Gastrocnemius medialis (tissue), 4 donors: ENCODE results near the gene LRRC71. TPM values are rescaled to one million over a fixed set of nuclear protein-coding genes. Genes with fewer than 3 reads are reported as not detected.

Experiments
- ATAC-seq, 2 donors: fragments of 150-250 bp; one replicate each; pipeline ENCODE4 v1.9.1; 2016
- DNase-seq, 2 donors: peaks; one replicate each; pipeline ENCODE4 v3.0.0-alpha.2; 2019
- H3K27ac ChIP-seq, 4 donors: fragments of 200-600 bp; sonication (generic); 1 replicate in 1 of 4; 2 replicates in 3 of 4; pipeline ENCODE4 v1.5.1; 2016 to 2018; ENCODE audit warnings: mild to moderate bottlenecking in 2 of 4, moderate library complexity in 1 of 4
- H3K27me3 ChIP-seq, 3 donors: fragments of 200-600 bp; sonication (generic) in 2 of 3; 1 replicate in 1 of 3; 2 replicates in 2 of 3; pipeline versions ENCODE4 v1.5.1 to v1.6.0; 2016 to 2019; ENCODE audit warnings: mild to moderate bottlenecking in 1 of 3, moderate library complexity in 1 of 3
- H3K36me3 ChIP-seq, 2 donors: fragments of 200-600 bp; sonication (generic) in 1 of 2; one replicate each; pipeline ENCODE4 v1.5.1; 2017 to 2018
- H3K4me1 ChIP-seq, 2 donors: fragments of 200-600 bp; sonication (generic) in 1 of 2; one replicate each; pipeline ENCODE4 v1.5.1; 2016 to 2017; ENCODE audit warnings: mild to moderate bottlenecking in 2 of 2
- H3K4me3 ChIP-seq, 4 donors: fragments of 200-600 bp; sonication (generic) in 3 of 4; 1 replicate in 1 of 4; 2 replicates in 3 of 4; pipeline ENCODE4 v1.5.1; 2016 to 2019; ENCODE audit warnings: mild to moderate bottlenecking in 2 of 4
- H3K9me3 ChIP-seq, 3 donors: fragments of 200-600 bp; sonication (generic) in 2 of 3; 1 replicate in 1 of 3; 2 replicates in 2 of 3; pipeline ENCODE4 v1.5.1; 2016 to 2019
- CTCF ChIP-seq, 5 experiments: fragments of 450-650 bp in 3 of 5; fragments of 200-600 bp in 2 of 5; sonication (generic) in 2 of 5; IDR thresholded peaks in 4 of 5; conservative IDR thresholded peaks in 1 of 5; 1 replicate in 4 of 5; 2 replicates in 1 of 5; pipeline ENCODE4 v1.5.1; 2016 to 2019; ENCODE audit warnings: antibody characterized with exemption in 5 of 5, mild to moderate bottlenecking in 3 of 5, moderate library complexity in 3 of 5
- POLR2A ChIP-seq, 2 donors: fragments of 450-650 bp; IDR thresholded peaks; one replicate each; pipeline ENCODE4 v1.6.1; 2017; ENCODE audit warnings: antibody characterized with exemption in 2 of 2, mild to moderate bottlenecking in 2 of 2, moderate library complexity in 2 of 2
- in situ Hi-C, 4 donors: fragments of 200-750 bp; cut with MboI; loops; one replicate each; pipeline versions ENCODE4 v1.15.0 to v1.8.0; 2017; ENCODE audit warnings: low sequenced_read_pairs in 4 of 4
- intact Hi-C: fragments of 100-400 bp; cut with DNase I; formaldehyde crosslinking; loops from one replicate; pipeline ENCODE4 v1.15.1; 2023; ENCODE audit warnings: low total_unique reads
- total RNA-seq, 4 donors: library from RNA; depleted of rRNA; stranded (reverse); fragments of >200 nt; gene quantifications; one replicate each; pipeline versions ENCODE4 v1.1.0 to v1.2.3, GENCODE V29; 2016

Gene LRRC71
- total RNA-seq, 4 donors from 2014 or later = not detected

GRCh38 chr1:156945881-156946661 is 25.6 kb downstream of the LRRC71 start:
- ATAC-seq (no peak), DNase-seq (no peak)
- Histone ChIP-seq H3K27ac (no peak overlapping the region), H3K36me3 (peaks cover 0 to 95% of the 10 kb centered on the region in 2 donors), H3K9me3 (no peaks in the 10 kb centered on the region), H3K27me3 (no peaks in the 10 kb centered on the region), H3K4me3 (no peak overlapping the region), H3K4me1 (no peaks in the 10 kb centered on the region)
- intact Hi-C loops (no loop called here), in situ Hi-C loops (no loop called here)
- TF ChIP-seq CTCF (IDR thresholded peaks at IDR 0.05 in 4 of 5, conservative IDR thresholded peaks at IDR 0.05 in 1 of 5) (no peak), POLR2A (IDR thresholded peaks at IDR 0.05) (no peak)

- H3K36me3 ChIP-seq = peaks cover 0 to 95% of the 10 kb centered on the region in 2 donors
- in situ Hi-C loops = no loop called here
- ATAC-seq (no peak), DNase-seq (no peak)
- intact Hi-C loops = no loop called here
- no peaks in the 10 kb centered on the region for H3K9me3 ChIP-seq
- H3K27me3 ChIP-seq = no peaks in the 10 kb centered on the region
- H3K27ac ChIP-seq = no peak overlapping the region
- no peaks in the 10 kb centered on the region for H3K4me1 ChIP-seq
- no peak overlapping the region for H3K4me3 ChIP-seq
- TF ChIP-seq POLR2A (IDR thresholded peaks at IDR 0.05) (no peak), CTCF (IDR thresholded peaks at IDR 0.05 in 4 of 5, conservative IDR thresholded peaks at IDR 0.05 in 1 of 5) (no peak)
These were observed 26.7 kb downstream of the LRRC71 start for GRCh38 chr1:156947127-156947526.

GRCh38 chr1:156947818-156948525 is 27.5 kb downstream of the LRRC71 start:
- H3K27ac ChIP-seq = no peak overlapping the region
- H3K4me3 ChIP-seq = no peak overlapping the region
- no peaks in the 10 kb centered on the region for H3K4me1 ChIP-seq
- H3K27me3 ChIP-seq = no peaks in the 10 kb centered on the region
- H3K9me3 ChIP-seq = no peaks in the 10 kb centered on the region
- TF ChIP-seq CTCF (IDR thresholded peaks at IDR 0.05 in 4 of 5, conservative IDR thresholded peaks at IDR 0.05 in 1 of 5) (no peak), POLR2A (IDR thresholded peaks at IDR 0.05) (no peak)
- ATAC-seq = no peak
- peaks cover 0 to 87% of the 10 kb centered on the region in 2 donors for H3K36me3 ChIP-seq
- intact Hi-C loops (no loop called here), in situ Hi-C loops (no loop called here)
- no peak for DNase-seq

GRCh38 chr1:156948708-156949107 is 28.3 kb downstream of the LRRC71 start:
- ATAC-seq (no peak), DNase-seq (no peak)
- in situ Hi-C loops = no loop called here
- Histone ChIP-seq H3K36me3 (peaks cover 0 to 81% of the 10 kb centered on the region in 2 donors), H3K27ac (no peak overlapping the region), H3K4me1 (no peaks in the 10 kb centered on the region), H3K9me3 (no peaks in the 10 kb centered on the region), H3K4me3 (no peak overlapping the region), H3K27me3 (no peaks in the 10 kb centered on the region)
- intact Hi-C loops = no loop called here
- no peak for TF ChIP-seq POLR2A (IDR thresholded peaks at IDR 0.05)
- no peak for TF ChIP-seq CTCF (IDR thresholded peaks at IDR 0.05 in 4 of 5, conservative IDR thresholded peaks at IDR 0.05 in 1 of 5)
